Keratinocyte (primary cell): Measurements from ENCODE around the gene PLCG2. TPM values are rescaled to one million over a fixed set of nuclear protein-coding genes. Genes with fewer than 3 reads are reported as not detected.
"Not testable (repeated sequence)": the region's sequence is repeated elsewhere in the genome, so short reads cannot be mapped to it uniquely, and the experiment has no call there.

Experiments used
- DNase-seq: peaks from one replicate; pipeline ENCODE4 v3.0.0-alpha.2; 2011; ENCODE audit warnings: low read depth, missing footprints, low spot score
- FAIRE-seq: peaks from 2 replicates; lab custom pipeline; 2011; peaks lifted over from hg19 to GRCh38; lab: Jason Lieb, UNC
- H2AFZ ChIP-seq: 2 replicates; pipeline ENCODE4 v1.6.0; 2012; ENCODE audit warnings: low read length, control low read depth, inconsistent platforms; ENCODE audit not compliant: control insufficient read depth
- H3K27ac ChIP-seq: 2 replicates; pipeline ENCODE4 v1.5.1; 2011; ENCODE audit warnings: low read length; ENCODE audit not compliant: control insufficient read depth, insufficient read depth
- H3K27me3 ChIP-seq: 3 replicates; pipeline ENCODE4 v1.6.0; 2011; ENCODE audit warnings: low read length; ENCODE audit not compliant: control insufficient read depth, insufficient read depth; ENCODE audit errors: extremely low read depth
- H3K36me3 ChIP-seq, 2 experiments: 2 replicates in 1 of 2; 3 replicates in 1 of 2; pipeline ENCODE4 v1.5.1; 2011; ENCODE audit warnings: low read length in 2 of 2, mild to moderate bottlenecking in 1 of 2; ENCODE audit not compliant: control insufficient read depth in 2 of 2, insufficient read depth in 2 of 2; ENCODE audit errors: extremely low read depth in 1 of 2
- H3K4me1 ChIP-seq: 3 replicates; pipeline ENCODE4 v1.5.1; 2011; ENCODE audit warnings: low read length; ENCODE audit not compliant: control insufficient read depth, insufficient read depth; ENCODE audit errors: extremely low read depth
- H3K4me2 ChIP-seq: 3 replicates; pipeline ENCODE4 v1.6.0; 2011; ENCODE audit warnings: low read depth, low read length; ENCODE audit not compliant: control insufficient read depth, insufficient read depth; ENCODE audit errors: extremely low read depth
- H3K4me3 ChIP-seq, 3 experiments: fragments of 200-600 bp in 1 of 3; sonication (generic) in 1 of 3; 2 replicates in 2 of 3; 3 replicates in 1 of 3; pipeline ENCODE4 v1.5.1; 2011 to 2016; ENCODE audit warnings: low read length in 3 of 3, mild to moderate bottlenecking in 3 of 3, control low read depth in 2 of 3, inconsistent platforms in 1 of 3, low read depth in 1 of 3, mixed read lengths in 1 of 3, mixed run types in 1 of 3, moderate library complexity in 1 of 3; ENCODE audit not compliant: control insufficient read depth in 2 of 3, insufficient read depth in 2 of 3; ENCODE audit errors: extremely low read depth in 1 of 3
- H3K79me2 ChIP-seq: 2 replicates; pipeline ENCODE4 v1.6.0; 2012; ENCODE audit warnings: low read length; ENCODE audit not compliant: control insufficient read depth, insufficient read depth
- H3K9ac ChIP-seq: 3 replicates; pipeline ENCODE4 v1.6.0; 2011; ENCODE audit warnings: low read length; ENCODE audit not compliant: control insufficient read depth, insufficient read depth; ENCODE audit errors: extremely low read depth
- H3K9me1 ChIP-seq: 3 replicates; pipeline ENCODE4 v1.6.0; 2011; ENCODE audit warnings: low read length; ENCODE audit not compliant: control insufficient read depth, insufficient read depth; ENCODE audit errors: extremely low read depth
- H3K9me3 ChIP-seq: 2 replicates; pipeline ENCODE4 v1.5.1; 2012; ENCODE audit warnings: low read depth, low read length; ENCODE audit not compliant: control insufficient read depth
- H4K20me1 ChIP-seq: 3 replicates; pipeline ENCODE4 v1.6.0; 2011; ENCODE audit warnings: low read length; ENCODE audit not compliant: control insufficient read depth, insufficient read depth; ENCODE audit errors: extremely low read depth
- EZH2 ChIP-seq: IDR thresholded peaks from one replicate; pipeline ENCODE4 v1.6.1; 2012; ENCODE audit warnings: inconsistent platforms, mild to moderate bottlenecking, low read length, moderate library complexity
- dilution Hi-C: fragments of 300-500 bp; cut with MboI; formaldehyde crosslinking; loops from one replicate; pipeline ENCODE4 v1.7.0; 2020; ENCODE audit warnings: low sequenced_read_pairs; ENCODE audit not compliant: extremely low pct_ligation_motif_present
- polyA plus RNA-seq, 5 experiments: library from polyadenylated mRNA; depleted of rRNA in 3 of 5; stranded (reverse) in 3 of 5; stranded (forward) in 1 of 5; unstranded in 1 of 5; fragments of >200 nt; gene quantifications; 1 replicate in 1 of 5; 2 replicates in 3 of 5; 3 replicates in 1 of 5; pipeline versions ENCODE4 v1.2.1 to v1.2.3, GENCODE V29; 2011 to 2012; ENCODE audit warnings: missing spikeins in 2 of 5, low read depth in 1 of 5, low replicate concordance in 1 of 5
- TF ChIP-seq, protein P1 (sequence below), 3 experiments: IDR thresholded peaks in 1 of 3; conservative IDR thresholded peaks in 1 of 3; optimal IDR thresholded peaks in 1 of 3; 2 replicates in 2 of 3; 3 replicates in 1 of 3; pipeline versions ENCODE3 to v1.5.1; 2011; ENCODE audit warnings: low read length in 3 of 3, mild to moderate bottlenecking in 3 of 3, moderate library complexity in 2 of 3, control low read depth in 1 of 3, inconsistent platforms in 1 of 3; ENCODE audit not compliant: insufficient read depth in 2 of 3; ENCODE audit errors: extremely low read depth in 1 of 3

Gene PLCG2
- polyA plus RNA-seq, 1 donor (not counting 4 experiments of a cell fraction or from before 2014, with no cell fraction given) = 3.5 TPM

DNA sequence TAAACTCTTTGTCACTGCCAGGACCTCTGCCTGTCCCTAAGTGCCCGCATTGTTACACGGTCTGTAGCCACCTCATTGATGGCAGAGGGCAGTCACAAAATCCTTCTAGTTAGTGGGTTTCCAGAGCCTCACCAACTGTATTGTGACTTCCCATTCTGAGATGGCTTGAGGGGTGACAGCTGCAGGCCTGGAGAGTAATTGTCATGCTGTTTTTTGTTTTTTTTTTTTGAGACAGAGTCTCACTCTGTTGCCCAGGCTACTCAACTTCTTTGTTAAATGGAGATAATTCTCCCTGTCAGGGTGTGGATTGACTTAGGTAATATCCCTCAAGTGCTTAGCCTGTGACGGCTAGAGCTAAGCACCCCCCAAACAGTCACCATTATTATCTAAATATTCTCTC lies 154.3 kb downstream of the PLCG2 start:
- Histone ChIP-seq H3K9me1 (no peaks in the 10 kb centered on the region), H3K9me3 (no peaks in the 10 kb centered on the region), H3K79me2 (no peaks in the 10 kb centered on the region), H3K27me3 (no peaks in the 10 kb centered on the region), H3K27ac (no peak overlapping the region), H3K36me3 (no peaks in the 10 kb centered on the region), H3K4me1 (peaks cover 13% of the 10 kb centered on the region), H3K4me2 (no peak overlapping the region), H4K20me1 (no peaks in the 10 kb centered on the region), H3K4me3 (no peak overlapping the region), H2AFZ (no peak overlapping the region), H3K9ac (no peak overlapping the region)
- FAIRE-seq (no peak), DNase-seq (no peak)
- dilution Hi-C loops = no loop called here
- TF ChIP-seq EZH2 = no peak
- TF ChIP-seq, protein P1, sequence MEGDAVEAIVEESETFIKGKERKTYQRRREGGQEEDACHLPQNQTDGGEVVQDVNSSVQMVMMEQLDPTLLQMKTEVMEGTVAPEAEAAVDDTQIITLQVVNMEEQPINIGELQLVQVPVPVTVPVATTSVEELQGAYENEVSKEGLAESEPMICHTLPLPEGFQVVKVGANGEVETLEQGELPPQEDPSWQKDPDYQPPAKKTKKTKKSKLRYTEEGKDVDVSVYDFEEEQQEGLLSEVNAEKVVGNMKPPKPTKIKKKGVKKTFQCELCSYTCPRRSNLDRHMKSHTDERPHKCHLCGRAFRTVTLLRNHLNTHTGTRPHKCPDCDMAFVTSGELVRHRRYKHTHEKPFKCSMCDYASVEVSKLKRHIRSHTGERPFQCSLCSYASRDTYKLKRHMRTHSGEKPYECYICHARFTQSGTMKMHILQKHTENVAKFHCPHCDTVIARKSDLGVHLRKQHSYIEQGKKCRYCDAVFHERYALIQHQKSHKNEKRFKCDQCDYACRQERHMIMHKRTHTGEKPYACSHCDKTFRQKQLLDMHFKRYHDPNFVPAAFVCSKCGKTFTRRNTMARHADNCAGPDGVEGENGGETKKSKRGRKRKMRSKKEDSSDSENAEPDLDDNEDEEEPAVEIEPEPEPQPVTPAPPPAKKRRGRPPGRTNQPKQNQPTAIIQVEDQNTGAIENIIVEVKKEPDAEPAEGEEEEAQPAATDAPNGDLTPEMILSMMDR (optimal IDR thresholded peaks at IDR 0.05 in 1 of 3, IDR thresholded peaks at IDR 0.05 in 1 of 3, conservative IDR thresholded peaks at IDR 0.05 in 1 of 3; ENCODE audit: extremely low read depth in 1 of 3, insufficient read depth in 2 of 3, low read length in 3 of 3) = no peak

DNA sequence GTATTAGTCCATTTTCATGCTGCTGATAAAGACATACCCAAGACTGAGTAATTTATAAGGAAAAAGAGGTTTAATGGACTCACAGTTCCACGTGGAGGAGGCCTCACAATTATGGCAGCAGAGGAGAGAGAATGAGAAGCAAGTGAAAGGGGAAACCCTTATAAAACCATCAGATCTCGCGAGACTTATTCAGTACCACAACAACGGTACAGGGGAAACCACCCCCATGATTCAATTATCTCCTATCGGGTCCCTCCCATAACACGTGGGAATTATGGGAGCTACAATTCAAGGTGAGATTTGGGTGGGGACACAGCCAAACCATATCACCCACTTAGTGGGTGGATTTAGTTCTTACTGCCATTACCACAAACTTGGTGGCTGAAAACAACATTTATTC lies 155.6 kb downstream of the PLCG2 start:
- DNase-seq, H3K4me3 ChIP-seq, dilution Hi-C loops, H3K4me2 ChIP-seq, H3K9me1 ChIP-seq, H2AFZ ChIP-seq, FAIRE-seq, H3K4me1 ChIP-seq, H3K9ac ChIP-seq, H4K20me1 ChIP-seq, H3K27ac ChIP-seq, H3K27me3 ChIP-seq, H3K9me3 ChIP-seq, H3K79me2 ChIP-seq, H3K36me3 ChIP-seq: not testable (repeated sequence)
